ENCODE measurements around the gene STYXL2. TPM values are rescaled to one million over a fixed set of nuclear protein-coding genes. Genes with fewer than 3 reads are reported as not detected.
A peak's percentile ranks its signal among the peaks of the same experiment; 100 is the strongest.

Gene STYXL2
- total RNA-seq, 2 experiments from 2014 or later = not detected

GRCh38 chr1:167084757-167085156 is 9.1 kb upstream of the STYXL2 start:
- Mint-ChIP-seq H3K4me1 (no peaks in the 10 kb centered on the region), H3K27me3 (peaks cover 8% of the 10 kb centered on the region), H3K9me3 (ENCODE audit: low read depth) (no peaks in the 10 kb centered on the region), H3K27ac (no peak overlapping the region), H3K4me3 (no peak overlapping the region), H3K36me3 (no peaks in the 10 kb centered on the region)
- no peak for DNase-seq
- CTCF ChIA-PET = interaction anchor here (0.9 kb wide), 1 partner anchor 26 kb away, joined by 5 read pairs; no protein-coding TSS in a partner anchor
- ATAC-seq = no peak

GRCh38 chr1:167086033-167086432 is 7.8 kb upstream of the STYXL2 start:
- no peaks in the 10 kb centered on the region for H3K27me3 Mint-ChIP-seq
- no peak for DNase-seq
- H3K27ac Mint-ChIP-seq = no peak overlapping the region
- CTCF ChIA-PET = no interaction called here
- no peaks in the 10 kb centered on the region for H3K9me3 Mint-ChIP-seq (ENCODE audit: low read depth)
- H3K4me3 Mint-ChIP-seq = no peak overlapping the region
- no peak for ATAC-seq
- H3K4me1 Mint-ChIP-seq = peaks cover 8% of the 10 kb centered on the region
- no peaks in the 10 kb centered on the region for H3K36me3 Mint-ChIP-seq

- Mint-ChIP-seq H3K36me3 (no peaks in the 10 kb centered on the region), H3K4me1 (peaks cover 8% of the 10 kb centered on the region), H3K9me3 (ENCODE audit: low read depth) (no peaks in the 10 kb centered on the region), H3K27me3 (no peaks in the 10 kb centered on the region), H3K27ac (no peak overlapping the region), H3K4me3 (no peak overlapping the region)
- ATAC-seq (no peak), DNase-seq (no peak)
- CTCF ChIA-PET = no interaction called here
Observed at GRCh38 chr1:167086768-167087167, 7.1 kb upstream of the STYXL2 start.

GRCh38 chr1:167088746-167089417 is 5.0 kb upstream of the STYXL2 start:
- H3K27me3 Mint-ChIP-seq = no peaks in the 10 kb centered on the region
- ATAC-seq (no peak), DNase-seq (no peak)
- no peaks in the 10 kb centered on the region for H3K36me3 Mint-ChIP-seq
- no peak overlapping the region for H3K4me3 Mint-ChIP-seq
- peaks cover 8% of the 10 kb centered on the region for H3K4me1 Mint-ChIP-seq
- H3K9me3 Mint-ChIP-seq (ENCODE audit: low read depth) = no peaks in the 10 kb centered on the region
- no peak overlapping the region for H3K27ac Mint-ChIP-seq
- CTCF ChIA-PET = no interaction called here

GRCh38 chr1:167089939-167090313 is 3.9 kb upstream of the STYXL2 start:
- CTCF ChIA-PET = interaction anchor here (1.3 kb wide), 1 partner anchor 31 kb away, joined by 4 read pairs; no protein-coding TSS in a partner anchor
- H3K4me1 Mint-ChIP-seq = peaks cover 8% of the 10 kb centered on the region
- H3K9me3 Mint-ChIP-seq (ENCODE audit: low read depth) = no peaks in the 10 kb centered on the region
- H3K27ac Mint-ChIP-seq = peak overlapping the region; percentile 56
- DNase-seq (no peak), ATAC-seq (no peak)
- no peak overlapping the region for H3K4me3 Mint-ChIP-seq
- no peaks in the 10 kb centered on the region for H3K27me3 Mint-ChIP-seq
- H3K36me3 Mint-ChIP-seq = no peaks in the 10 kb centered on the region

GRCh38 chr1:167090314-167090942 is 3.4 kb upstream of the STYXL2 start, which contains the start of gene GPA33:
GPA33 (minus strand) TSS chr1:167090377; CDS start chr1:167090287, 90 bp downstream.
- ATAC-seq = peak; percentile 72
- no peak within 1 kb of the TSS for H3K4me3 Mint-ChIP-seq
- H3K4me1 Mint-ChIP-seq = peaks cover 8% of the 10 kb centered on the region
- H3K9me3 Mint-ChIP-seq (ENCODE audit: low read depth) = no peaks in the 10 kb centered on the region
- no peaks in the 10 kb centered on the region for H3K36me3 Mint-ChIP-seq
- CTCF ChIA-PET = interaction anchor here (1.0 to 1.4 kb wide), 3 partner anchors 24 to 450 kb away, joined by 3 to 4 read pairs (median 4); no protein-coding TSS in a partner anchor
- no peaks in the 10 kb centered on the region for H3K27me3 Mint-ChIP-seq
- no peak for DNase-seq
- peak within 1 kb of the TSS; percentile 56 for H3K27ac Mint-ChIP-seq

GRCh38 chr1:167092653-167093052 is 1.2 kb upstream of the STYXL2 start:
- DNase-seq (no peak), ATAC-seq (no peak)
- CTCF ChIA-PET = interaction anchor here (1.1 to 1.6 kb wide), 3 partner anchors 26 to 447 kb away, joined by 3 to 4 read pairs (median 3); no protein-coding TSS in a partner anchor
- Mint-ChIP-seq H3K9me3 (ENCODE audit: low read depth) (no peaks in the 10 kb centered on the region), H3K4me3 (no peak overlapping the region), H3K4me1 (peaks cover 8% of the 10 kb centered on the region), H3K36me3 (no peaks in the 10 kb centered on the region), H3K27ac (no peak overlapping the region), H3K27me3 (no peaks in the 10 kb centered on the region)

- CTCF ChIA-PET = no interaction called here
- Mint-ChIP-seq H3K27me3 (peaks cover 4% of the 10 kb centered on the region), H3K4me1 (peaks cover 8% of the 10 kb centered on the region), H3K4me3 (no peak overlapping the region), H3K9me3 (ENCODE audit: low read depth) (peaks cover 4% of the 10 kb centered on the region), H3K27ac (no peak overlapping the region), H3K36me3 (no peaks in the 10 kb centered on the region)
- DNase-seq (no peak), ATAC-seq (no peak)
Observed at GRCh38 chr1:167094690-167095089, 815 bp downstream of the STYXL2 start.

GRCh38 chr1:167095368-167095767 is 1.5 kb downstream of the STYXL2 start:
- Mint-ChIP-seq H3K27ac (no peak overlapping the region), H3K4me3 (no peak overlapping the region), H3K4me1 (peaks cover 4% of the 10 kb centered on the region), H3K36me3 (no peaks in the 10 kb centered on the region), H3K9me3 (ENCODE audit: low read depth) (peaks cover 4% of the 10 kb centered on the region), H3K27me3 (peaks cover 4% of the 10 kb centered on the region)
- ATAC-seq (no peak), DNase-seq (no peak)
- CTCF ChIA-PET = no interaction called here

GRCh38 chr1:167099851-167100250 is 6.0 kb downstream of the STYXL2 start:
- peaks cover 4% of the 10 kb centered on the region for H3K9me3 Mint-ChIP-seq (ENCODE audit: low read depth)
- no peak for ATAC-seq
- CTCF ChIA-PET = no interaction called here
- no peak for DNase-seq
- no peak overlapping the region for H3K27ac Mint-ChIP-seq
- H3K4me1 Mint-ChIP-seq = peaks cover 8% of the 10 kb centered on the region
- H3K27me3 Mint-ChIP-seq = peaks cover 4% of the 10 kb centered on the region
- no peak overlapping the region for H3K4me3 Mint-ChIP-seq
- H3K36me3 Mint-ChIP-seq = no peaks in the 10 kb centered on the region

GRCh38 chr1:167100730-167101129 is 6.9 kb downstream of the STYXL2 start:
- ATAC-seq = no peak
- H3K27ac Mint-ChIP-seq = no peak overlapping the region
- H3K4me1 Mint-ChIP-seq = peaks cover 11% of the 10 kb centered on the region
- peaks cover 4% of the 10 kb centered on the region for H3K27me3 Mint-ChIP-seq
- no peak for DNase-seq
- CTCF ChIA-PET = no interaction called here
- no peaks in the 10 kb centered on the region for H3K36me3 Mint-ChIP-seq
- H3K9me3 Mint-ChIP-seq (ENCODE audit: low read depth) = peaks cover 4% of the 10 kb centered on the region
- no peak overlapping the region for H3K4me3 Mint-ChIP-seq

GRCh38 chr1:167101754-167102153 is 7.9 kb downstream of the STYXL2 start:
- CTCF ChIA-PET = no interaction called here
- peaks cover 4% of the 10 kb centered on the region for H3K9me3 Mint-ChIP-seq (ENCODE audit: low read depth)
- no peak overlapping the region for H3K4me3 Mint-ChIP-seq
- H3K27ac Mint-ChIP-seq = no peak overlapping the region
- DNase-seq = no peak
- H3K27me3 Mint-ChIP-seq = peaks cover 4% of the 10 kb centered on the region
- H3K36me3 Mint-ChIP-seq = no peaks in the 10 kb centered on the region
- ATAC-seq = no peak
- H3K4me1 Mint-ChIP-seq = peaks cover 11% of the 10 kb centered on the region

GRCh38 chr1:167102906-167103573 is 9.2 kb downstream of the STYXL2 start:
- peaks cover 4% of the 10 kb centered on the region for H3K27me3 Mint-ChIP-seq
- H3K36me3 Mint-ChIP-seq = no peaks in the 10 kb centered on the region
- ATAC-seq (no peak), DNase-seq (no peak)
- H3K4me1 Mint-ChIP-seq = peaks cover 11% of the 10 kb centered on the region
- H3K9me3 Mint-ChIP-seq (ENCODE audit: low read depth) = peaks cover 4% of the 10 kb centered on the region
- H3K27ac Mint-ChIP-seq = no peak overlapping the region
- CTCF ChIA-PET = no interaction called here
- no peak overlapping the region for H3K4me3 Mint-ChIP-seq

- Mint-ChIP-seq H3K4me3 (no peak overlapping the region), H3K27ac (no peak overlapping the region), H3K36me3 (no peaks in the 10 kb centered on the region), H3K9me3 (ENCODE audit: low read depth) (peaks cover 3% of the 10 kb centered on the region), H3K4me1 (peaks cover 17% of the 10 kb centered on the region), H3K27me3 (peaks cover 4% of the 10 kb centered on the region)
- DNase-seq (no peak), ATAC-seq (no peak)
- CTCF ChIA-PET = no interaction called here
Observed at GRCh38 chr1:167104256-167104633, 10.4 kb downstream of the STYXL2 start.

Measured in activated CD8-positive, alpha-beta memory T cell treated with anti-CD3 and anti-CD28 coated beads, Interleukin-2, amount 10 ng/mL, durations not matched to agents 7 days and 5 days (primary cell).